Measurements from ENCODE around the gene RFPL2. TPM values are rescaled to one million over a fixed set of nuclear protein-coding genes. Genes with fewer than 3 reads are reported as not detected.
A peak's percentile ranks its signal among the peaks of the same experiment; 100 is the strongest.

RFPL2 gene
- total RNA-seq, 2 experiments from 2014 or later: not detected

- CTCF ChIA-PET: no interaction called here
Observed at GRCh38 chr22:32222991-32223390, 18.1 kb upstream of the RFPL2 start.

GRCh38 chr22:32219026-32219425, 14.2 kb upstream of the RFPL2 start:
- H3K9me3 Mint-ChIP-seq (ENCODE audit: insufficient read depth): no peaks in the 10 kb centered on the region
- H3K4me3 Mint-ChIP-seq: no peak overlapping the region
- ChIA-PET POLR2A (no interaction called here), CTCF (interaction anchor here (1.6 kb wide), 1 partner anchor 47 kb away, joined by 4 read pairs; no protein-coding TSS in a partner anchor)
- DNase-seq (no peak), ATAC-seq (no peak)
- peaks cover 30% of the 10 kb centered on the region for H3K27me3 Mint-ChIP-seq (ENCODE audit: low read depth)
- no peak overlapping the region for H3K27ac Mint-ChIP-seq
- no peaks in the 10 kb centered on the region for H3K36me3 Mint-ChIP-seq (ENCODE audit: low read depth)
- H3K4me1 Mint-ChIP-seq (ENCODE audit: low read depth): no peaks in the 10 kb centered on the region

More at GRCh38 chr22:32222991-32223390, 18.1 kb upstream of the RFPL2 start:
- ATAC-seq: no peak
- POLR2A ChIA-PET: no interaction called here
- no peaks in the 10 kb centered on the region for H3K4me1 Mint-ChIP-seq (ENCODE audit: low read depth)
- peaks cover 37% of the 10 kb centered on the region for H3K27me3 Mint-ChIP-seq (ENCODE audit: low read depth)
- no peaks in the 10 kb centered on the region for H3K36me3 Mint-ChIP-seq (ENCODE audit: low read depth)
- no peak overlapping the region for H3K4me3 Mint-ChIP-seq
- no peaks in the 10 kb centered on the region for H3K9me3 Mint-ChIP-seq (ENCODE audit: insufficient read depth)
- DNase-seq: no peak
- no peak overlapping the region for H3K27ac Mint-ChIP-seq

GRCh38 chr22:32218470-32218869, 13.6 kb upstream of the RFPL2 start:
- H3K27ac Mint-ChIP-seq: no peak overlapping the region
- no peaks in the 10 kb centered on the region for H3K9me3 Mint-ChIP-seq (ENCODE audit: insufficient read depth)
- no peaks in the 10 kb centered on the region for H3K36me3 Mint-ChIP-seq (ENCODE audit: low read depth)
- no peak overlapping the region for H3K4me3 Mint-ChIP-seq
- no peaks in the 10 kb centered on the region for H3K4me1 Mint-ChIP-seq (ENCODE audit: low read depth)
- POLR2A ChIA-PET: no interaction called here
- CTCF ChIA-PET: interaction anchor here (1.6 kb wide), 1 partner anchor 48 kb away, joined by 4 read pairs; no protein-coding TSS in a partner anchor
- H3K27me3 Mint-ChIP-seq (ENCODE audit: low read depth): peaks cover 27% of the 10 kb centered on the region
- no peak for ATAC-seq
- no peak for DNase-seq

- no peaks in the 10 kb centered on the region for H3K4me1 Mint-ChIP-seq (ENCODE audit: low read depth)
- no peaks in the 10 kb centered on the region for H3K9me3 Mint-ChIP-seq (ENCODE audit: insufficient read depth)
- H3K36me3 Mint-ChIP-seq (ENCODE audit: low read depth): no peaks in the 10 kb centered on the region
- H3K27ac Mint-ChIP-seq: no peak overlapping the region
- ATAC-seq: no peak
- ChIA-PET CTCF (no interaction called here), POLR2A (no interaction called here)
- peaks cover 23% of the 10 kb centered on the region for H3K27me3 Mint-ChIP-seq (ENCODE audit: low read depth)
- DNase-seq: no peak
- H3K4me3 Mint-ChIP-seq: no peak overlapping the region
Observed at GRCh38 chr22:32217465-32217864, 12.6 kb upstream of the RFPL2 start.

- Mint-ChIP-seq H3K36me3 (ENCODE audit: low read depth) (no peaks in the 10 kb centered on the region), H3K4me3 (no peak overlapping the region), H3K4me1 (ENCODE audit: low read depth) (no peaks in the 10 kb centered on the region), H3K27ac (no peak overlapping the region), H3K27me3 (ENCODE audit: low read depth) (peaks cover 20% of the 10 kb centered on the region), H3K9me3 (ENCODE audit: insufficient read depth) (no peaks in the 10 kb centered on the region)
- POLR2A ChIA-PET: no interaction called here
- no peak for DNase-seq
- CTCF ChIA-PET: no interaction called here
- ATAC-seq: no peak
Observed at GRCh38 chr22:32216911-32217310, 12.0 kb upstream of the RFPL2 start.

- ATAC-seq: no peak
- Mint-ChIP-seq H3K27me3 (ENCODE audit: low read depth) (peaks cover 2% of the 10 kb centered on the region), H3K27ac (no peak overlapping the region), H3K4me1 (ENCODE audit: low read depth) (peaks cover 7% of the 10 kb centered on the region), H3K9me3 (ENCODE audit: insufficient read depth) (no peaks in the 10 kb centered on the region), H3K36me3 (ENCODE audit: low read depth) (no peaks in the 10 kb centered on the region), H3K4me3 (no peak overlapping the region)
- no peak for DNase-seq
- ChIA-PET CTCF (interaction anchor here (0.9 kb wide), 1 partner anchor 8 kb away, joined by 3 read pairs; no protein-coding TSS in a partner anchor), POLR2A (no interaction called here)
Observed at GRCh38 chr22:32211011-32211410, 6.1 kb upstream of the RFPL2 start.

GRCh38 chr22:32208681-32209080, 3.8 kb upstream of the RFPL2 start:
- H3K9me3 Mint-ChIP-seq (ENCODE audit: insufficient read depth): no peaks in the 10 kb centered on the region
- H3K4me1 Mint-ChIP-seq (ENCODE audit: low read depth): peaks cover 12% of the 10 kb centered on the region
- H3K27ac Mint-ChIP-seq: no peak overlapping the region
- peaks cover 11% of the 10 kb centered on the region for H3K27me3 Mint-ChIP-seq (ENCODE audit: low read depth)
- ChIA-PET CTCF (no interaction called here), POLR2A (no interaction called here)
- H3K36me3 Mint-ChIP-seq (ENCODE audit: low read depth): no peaks in the 10 kb centered on the region
- no peak overlapping the region for H3K4me3 Mint-ChIP-seq
- DNase-seq (no peak), ATAC-seq (no peak)

GRCh38 chr22:32207971-32208480, 3.2 kb upstream of the RFPL2 start:
- H3K27me3 Mint-ChIP-seq (ENCODE audit: low read depth): peaks cover 15% of the 10 kb centered on the region
- H3K4me3 Mint-ChIP-seq: no peak overlapping the region
- H3K36me3 Mint-ChIP-seq (ENCODE audit: low read depth): no peaks in the 10 kb centered on the region
- ATAC-seq (no peak), DNase-seq (no peak)
- POLR2A ChIA-PET: no interaction called here
- CTCF ChIA-PET: interaction anchor here (1.0 kb wide), 1 partner anchor 238 kb away, joined by 3 read pairs; no protein-coding TSS in a partner anchor
- H3K9me3 Mint-ChIP-seq (ENCODE audit: insufficient read depth): no peaks in the 10 kb centered on the region
- no peak overlapping the region for H3K27ac Mint-ChIP-seq
- peaks cover 15% of the 10 kb centered on the region for H3K4me1 Mint-ChIP-seq (ENCODE audit: low read depth)

- Mint-ChIP-seq H3K9me3 (ENCODE audit: insufficient read depth) (no peaks in the 10 kb centered on the region), H3K36me3 (ENCODE audit: low read depth) (no peaks in the 10 kb centered on the region), H3K4me1 (ENCODE audit: low read depth) (peaks cover 25% of the 10 kb centered on the region), H3K27me3 (ENCODE audit: low read depth) (peaks cover 23% of the 10 kb centered on the region), H3K27ac (no peak overlapping the region), H3K4me3 (no peak overlapping the region)
- ATAC-seq (peak; percentile 71), DNase-seq (peak; percentile 49)
- POLR2A ChIA-PET: no interaction called here
- CTCF ChIA-PET: interaction anchor here (1.0 kb wide), 1 partner anchor 237 kb away, joined by 3 read pairs; no protein-coding TSS in a partner anchor
Observed at GRCh38 chr22:32206774-32207758, 2.2 kb upstream of the RFPL2 start.

GRCh38 chr22:32205974-32206773, 1.3 kb upstream of the RFPL2 start:
- Mint-ChIP-seq H3K36me3 (ENCODE audit: low read depth) (no peaks in the 10 kb centered on the region), H3K27ac (no peak overlapping the region), H3K4me1 (ENCODE audit: low read depth) (peaks cover 29% of the 10 kb centered on the region), H3K9me3 (ENCODE audit: insufficient read depth) (no peaks in the 10 kb centered on the region), H3K4me3 (no peak overlapping the region), H3K27me3 (ENCODE audit: low read depth) (peaks cover 25% of the 10 kb centered on the region)
- ChIA-PET CTCF (no interaction called here), POLR2A (no interaction called here)
- ATAC-seq (no peak), DNase-seq (no peak)

GRCh38 chr22:32204040-32204855, 625 bp downstream of the RFPL2 start:
- Mint-ChIP-seq H3K9me3 (ENCODE audit: insufficient read depth) (no peaks in the 10 kb centered on the region), H3K4me1 (ENCODE audit: low read depth) (peaks cover 35% of the 10 kb centered on the region), H3K4me3 (no peak overlapping the region), H3K27me3 (ENCODE audit: low read depth) (peaks cover 25% of the 10 kb centered on the region), H3K27ac (no peak overlapping the region), H3K36me3 (ENCODE audit: low read depth) (no peaks in the 10 kb centered on the region)
- ATAC-seq (no peak), DNase-seq (no peak)
- POLR2A ChIA-PET: no interaction called here
- CTCF ChIA-PET: no interaction called here

All from activated CD8-positive, alpha-beta T cell treated with anti-CD3 and anti-CD28 coated beads, Interleukin-2, amount 10 ng/mL, durations not matched to agents 7 days and 5 days (primary cell).